Measurements from ENCODE around the gene EPAS1.

DNA sequence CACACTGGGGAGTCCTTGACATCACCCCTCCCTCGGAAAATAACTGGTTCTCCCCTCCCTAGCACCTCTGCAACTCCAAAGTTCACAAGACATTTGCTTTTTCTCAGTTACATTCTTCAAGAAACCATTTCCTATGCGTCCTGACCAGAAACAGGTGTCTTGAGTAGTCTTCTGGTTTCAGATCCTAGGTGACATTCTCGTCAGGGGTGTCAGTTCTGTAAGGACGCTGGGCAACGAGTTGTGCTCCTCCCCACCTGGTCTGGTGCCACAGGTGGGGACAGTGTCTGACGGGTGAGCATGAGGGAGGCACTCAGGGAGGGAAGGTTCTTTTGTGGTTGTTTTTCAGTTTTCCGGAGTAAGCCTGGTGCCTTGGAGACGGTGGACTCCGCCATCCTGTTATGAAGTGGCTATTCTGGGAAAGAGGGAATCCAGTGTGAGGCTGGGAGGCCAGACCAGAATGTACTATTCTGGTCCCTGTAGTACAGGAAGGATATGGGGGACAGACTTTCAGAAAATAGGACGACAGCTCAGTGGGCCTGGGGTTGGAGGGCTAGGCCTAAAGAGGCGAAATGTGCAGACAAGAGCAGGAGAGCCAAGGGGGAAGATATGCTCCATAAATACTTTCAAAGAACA lies 50.6 kb downstream of the EPAS1 start:
- TF ChIP-seq, protein P1, sequence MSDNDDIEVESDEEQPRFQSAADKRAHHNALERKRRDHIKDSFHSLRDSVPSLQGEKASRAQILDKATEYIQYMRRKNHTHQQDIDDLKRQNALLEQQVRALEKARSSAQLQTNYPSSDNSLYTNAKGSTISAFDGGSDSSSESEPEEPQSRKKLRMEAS (CRISPR knock-in tag; IDR thresholded peaks at IDR 0.05), result no peak
- no peak for TF ChIP-seq JUN (CRISPR knock-in tag; IDR thresholded peaks at IDR 0.05)
- TF ChIP-seq, protein P2, sequence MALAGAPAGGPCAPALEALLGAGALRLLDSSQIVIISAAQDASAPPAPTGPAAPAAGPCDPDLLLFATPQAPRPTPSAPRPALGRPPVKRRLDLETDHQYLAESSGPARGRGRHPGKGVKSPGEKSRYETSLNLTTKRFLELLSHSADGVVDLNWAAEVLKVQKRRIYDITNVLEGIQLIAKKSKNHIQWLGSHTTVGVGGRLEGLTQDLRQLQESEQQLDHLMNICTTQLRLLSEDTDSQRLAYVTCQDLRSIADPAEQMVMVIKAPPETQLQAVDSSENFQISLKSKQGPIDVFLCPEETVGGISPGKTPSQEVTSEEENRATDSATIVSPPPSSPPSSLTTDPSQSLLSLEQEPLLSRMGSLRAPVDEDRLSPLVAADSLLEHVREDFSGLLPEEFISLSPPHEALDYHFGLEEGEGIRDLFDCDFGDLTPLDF (CRISPR knock-in tag; IDR thresholded peaks at IDR 0.05), result no peak
- TF ChIP-seq, protein P3, sequence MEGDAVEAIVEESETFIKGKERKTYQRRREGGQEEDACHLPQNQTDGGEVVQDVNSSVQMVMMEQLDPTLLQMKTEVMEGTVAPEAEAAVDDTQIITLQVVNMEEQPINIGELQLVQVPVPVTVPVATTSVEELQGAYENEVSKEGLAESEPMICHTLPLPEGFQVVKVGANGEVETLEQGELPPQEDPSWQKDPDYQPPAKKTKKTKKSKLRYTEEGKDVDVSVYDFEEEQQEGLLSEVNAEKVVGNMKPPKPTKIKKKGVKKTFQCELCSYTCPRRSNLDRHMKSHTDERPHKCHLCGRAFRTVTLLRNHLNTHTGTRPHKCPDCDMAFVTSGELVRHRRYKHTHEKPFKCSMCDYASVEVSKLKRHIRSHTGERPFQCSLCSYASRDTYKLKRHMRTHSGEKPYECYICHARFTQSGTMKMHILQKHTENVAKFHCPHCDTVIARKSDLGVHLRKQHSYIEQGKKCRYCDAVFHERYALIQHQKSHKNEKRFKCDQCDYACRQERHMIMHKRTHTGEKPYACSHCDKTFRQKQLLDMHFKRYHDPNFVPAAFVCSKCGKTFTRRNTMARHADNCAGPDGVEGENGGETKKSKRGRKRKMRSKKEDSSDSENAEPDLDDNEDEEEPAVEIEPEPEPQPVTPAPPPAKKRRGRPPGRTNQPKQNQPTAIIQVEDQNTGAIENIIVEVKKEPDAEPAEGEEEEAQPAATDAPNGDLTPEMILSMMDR (IDR thresholded peaks at IDR 0.05), result no peak
- TF ChIP-seq, protein P4, sequence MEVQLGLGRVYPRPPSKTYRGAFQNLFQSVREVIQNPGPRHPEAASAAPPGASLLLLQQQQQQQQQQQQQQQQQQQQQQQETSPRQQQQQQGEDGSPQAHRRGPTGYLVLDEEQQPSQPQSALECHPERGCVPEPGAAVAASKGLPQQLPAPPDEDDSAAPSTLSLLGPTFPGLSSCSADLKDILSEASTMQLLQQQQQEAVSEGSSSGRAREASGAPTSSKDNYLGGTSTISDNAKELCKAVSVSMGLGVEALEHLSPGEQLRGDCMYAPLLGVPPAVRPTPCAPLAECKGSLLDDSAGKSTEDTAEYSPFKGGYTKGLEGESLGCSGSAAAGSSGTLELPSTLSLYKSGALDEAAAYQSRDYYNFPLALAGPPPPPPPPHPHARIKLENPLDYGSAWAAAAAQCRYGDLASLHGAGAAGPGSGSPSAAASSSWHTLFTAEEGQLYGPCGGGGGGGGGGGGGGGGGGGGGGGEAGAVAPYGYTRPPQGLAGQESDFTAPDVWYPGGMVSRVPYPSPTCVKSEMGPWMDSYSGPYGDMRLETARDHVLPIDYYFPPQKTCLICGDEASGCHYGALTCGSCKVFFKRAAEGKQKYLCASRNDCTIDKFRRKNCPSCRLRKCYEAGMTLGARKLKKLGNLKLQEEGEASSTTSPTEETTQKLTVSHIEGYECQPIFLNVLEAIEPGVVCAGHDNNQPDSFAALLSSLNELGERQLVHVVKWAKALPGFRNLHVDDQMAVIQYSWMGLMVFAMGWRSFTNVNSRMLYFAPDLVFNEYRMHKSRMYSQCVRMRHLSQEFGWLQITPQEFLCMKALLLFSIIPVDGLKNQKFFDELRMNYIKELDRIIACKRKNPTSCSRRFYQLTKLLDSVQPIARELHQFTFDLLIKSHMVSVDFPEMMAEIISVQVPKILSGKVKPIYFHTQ (CRISPR knock-in tag; IDR thresholded peaks at IDR 0.05), result no peak

Data from WTC11 (cell line).